Measurements from ENCODE around the gene CD40.

The CD40 gene

GRCh38 chr20:46168438-46168837, 50.3 kb downstream of the CD40 start:
- in situ Hi-C loops (cut with MboI; ENCODE audit: low sequenced_read_pairs, unreplicated experiment), result loop anchor here (10.0 kb wide), 1 partner anchor 56 kb away; no protein-coding TSS in a partner anchor
- no peak for TF ChIP-seq CTCF (IDR thresholded peaks at IDR 0.05; ENCODE audit: borderline replicate concordance, control extremely low read depth, extremely low read depth, insufficient read depth, missing control alignments)
- no peak for DNase-seq (ENCODE audit: low spot score)

- DNase-seq (ENCODE audit: low spot score), result no peak
- no peak for TF ChIP-seq CTCF (IDR thresholded peaks at IDR 0.05; ENCODE audit: borderline replicate concordance, control extremely low read depth, extremely low read depth, insufficient read depth, missing control alignments)
- in situ Hi-C loops (cut with MboI; ENCODE audit: low sequenced_read_pairs, unreplicated experiment), result loop anchor here (10.0 kb wide), 1 partner anchor 55 kb away; no protein-coding TSS in a partner anchor
Measured at GRCh38 chr20:46169245-46170171, 51.4 kb downstream of the CD40 start.

GRCh38 chr20:46171476-46171875, 53.4 kb downstream of the CD40 start:
- in situ Hi-C loops (cut with MboI; ENCODE audit: low sequenced_read_pairs, unreplicated experiment), result no loop called here
- no peak for TF ChIP-seq CTCF (IDR thresholded peaks at IDR 0.05; ENCODE audit: borderline replicate concordance, control extremely low read depth, extremely low read depth, insufficient read depth, missing control alignments)
- DNase-seq (ENCODE audit: low spot score), result no peak

- TF ChIP-seq CTCF (IDR thresholded peaks at IDR 0.05; ENCODE audit: borderline replicate concordance, control extremely low read depth, extremely low read depth, insufficient read depth, missing control alignments), result no peak
- DNase-seq (ENCODE audit: low spot score), result no peak
- in situ Hi-C loops (cut with MboI; ENCODE audit: low sequenced_read_pairs, unreplicated experiment), result no loop called here
Measured at GRCh38 chr20:46171909-46172308, 53.8 kb downstream of the CD40 start.

GRCh38 chr20:46172455-46172854, 54.3 kb downstream of the CD40 start:
- in situ Hi-C loops (cut with MboI; ENCODE audit: low sequenced_read_pairs, unreplicated experiment), result no loop called here
- TF ChIP-seq CTCF (IDR thresholded peaks at IDR 0.05; ENCODE audit: borderline replicate concordance, control extremely low read depth, extremely low read depth, insufficient read depth, missing control alignments), result no peak

GRCh38 chr20:46172961-46173536, 54.9 kb downstream of the CD40 start:
- DNase-seq (ENCODE audit: low spot score), result no peak
- no peak for TF ChIP-seq CTCF (IDR thresholded peaks at IDR 0.05; ENCODE audit: borderline replicate concordance, control extremely low read depth, extremely low read depth, insufficient read depth, missing control alignments)
- in situ Hi-C loops (cut with MboI; ENCODE audit: low sequenced_read_pairs, unreplicated experiment), result no loop called here

More at GRCh38 chr20:46172455-46172854, 54.3 kb downstream of the CD40 start:
- no peak for DNase-seq (ENCODE audit: low spot score)

Measured in GM13976 (cell line).